ENCODE results near the gene ZNF468.
"Not testable (repeated sequence)": the region's sequence is repeated elsewhere in the genome, so short reads cannot be mapped to it uniquely, and the experiment has no call there.

The ZNF468 gene

DNA sequence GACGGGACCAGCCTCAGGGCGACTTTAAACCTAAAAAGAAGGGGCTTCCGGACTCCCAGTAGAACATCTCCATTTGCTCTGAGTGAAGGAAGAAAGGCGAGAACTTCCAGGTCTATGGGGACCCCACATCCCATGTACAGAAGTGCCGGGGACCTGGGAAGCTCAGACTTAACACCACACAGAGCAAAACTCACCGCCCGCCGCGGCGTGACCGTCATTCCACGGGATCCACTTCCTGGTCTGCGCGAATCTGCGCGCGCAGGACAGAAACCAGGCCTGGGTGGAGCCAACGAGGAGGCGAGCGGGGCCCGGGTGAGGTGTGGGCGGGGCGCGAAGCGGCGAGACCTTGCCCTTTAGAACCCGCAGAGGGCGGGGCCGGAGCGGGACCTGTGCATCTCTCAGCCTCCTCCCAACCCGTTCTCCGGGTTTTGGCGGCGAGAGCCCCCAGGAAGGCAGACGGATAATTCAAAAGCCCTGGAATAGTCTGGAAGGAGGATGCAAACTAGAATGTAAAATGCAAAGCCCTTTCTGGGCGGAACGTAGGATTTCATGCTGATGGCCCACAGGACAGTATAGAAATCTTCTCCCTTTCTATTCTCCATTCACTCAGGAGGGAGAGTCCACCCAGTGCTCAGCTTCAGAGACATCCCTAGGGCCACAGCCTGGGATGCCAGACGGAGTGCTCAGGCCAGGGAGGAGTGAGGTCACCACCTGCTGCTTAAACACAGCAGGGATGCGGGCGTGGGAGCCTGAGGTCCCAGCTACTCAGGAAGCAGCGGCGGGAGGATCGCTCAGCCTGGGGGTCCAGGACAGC, at the start of gene ZNF468:
Gene ZNF468, minus strand, starts transcription at position 242 of the 814 bp plus-strand sequence. CDS start 3,347 bp downstream, outside the sequence.
- DNase-seq (ENCODE audit: low read depth in 2 of 2): peak; percentile 44 to 61

DNA sequence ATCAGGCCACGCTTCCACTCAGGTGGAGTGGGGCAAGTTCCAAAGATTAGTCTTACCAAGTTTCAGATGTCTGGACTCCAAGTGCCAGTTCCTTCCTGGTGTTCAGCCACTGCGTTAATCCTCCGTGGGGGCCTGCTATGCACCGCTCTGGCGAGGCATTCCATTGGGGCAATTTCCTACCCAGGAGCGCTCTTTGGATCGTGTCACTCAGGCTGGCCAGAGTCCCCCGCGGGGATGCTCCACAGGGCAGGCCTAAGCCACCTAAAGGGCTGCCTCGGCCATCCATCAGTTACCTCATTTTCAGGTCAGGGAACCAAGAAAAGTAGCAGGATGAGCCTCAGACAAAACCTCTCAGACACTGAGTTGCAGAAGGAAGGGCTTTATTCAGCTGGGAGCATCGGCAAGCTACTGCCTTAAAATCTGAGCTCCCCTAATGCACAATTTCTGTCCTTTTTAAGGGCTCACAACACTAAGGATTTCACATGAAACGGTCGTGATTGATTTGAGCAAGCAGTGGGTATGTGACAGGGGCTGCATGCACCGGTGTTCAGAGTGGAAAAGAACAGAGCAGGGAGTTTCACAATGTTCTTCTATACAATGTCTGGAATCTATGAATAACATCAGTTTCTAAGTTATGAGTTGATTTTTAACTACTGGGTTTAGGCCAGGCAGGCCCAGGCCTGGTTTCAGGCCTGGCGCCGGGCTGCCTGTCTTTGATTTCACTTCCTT, 46.8 kb upstream of the ZNF468 start:
- DNase-seq (ENCODE audit: low read depth in 2 of 2): not testable (repeated sequence)

GRCh38 chr19:52901842-52902241, 44.4 kb upstream of the ZNF468 start:
- DNase-seq (ENCODE audit: low read depth in 2 of 2): no peak

DNA sequence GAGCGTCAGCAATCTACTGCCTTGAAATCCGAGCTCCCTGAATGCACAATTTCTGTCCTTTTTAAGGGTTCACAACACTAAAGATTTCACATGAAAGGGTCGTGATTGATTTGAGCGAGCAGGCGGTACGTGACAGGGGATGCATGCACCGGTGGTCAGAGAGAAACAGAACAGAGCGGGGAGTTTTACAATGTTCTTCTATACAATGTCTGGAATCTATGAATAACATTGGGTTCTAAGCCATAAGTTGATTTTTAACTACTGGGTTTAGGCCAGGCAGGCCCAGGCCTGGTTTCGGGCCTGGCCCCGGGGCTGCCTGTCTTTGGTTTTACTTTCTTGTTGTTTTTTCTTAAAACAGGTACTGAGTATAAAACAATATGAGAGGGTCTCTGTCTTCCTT, 41.2 kb upstream of the ZNF468 start:
- not testable (repeated sequence) for DNase-seq (ENCODE audit: low read depth in 2 of 2)

DNA sequence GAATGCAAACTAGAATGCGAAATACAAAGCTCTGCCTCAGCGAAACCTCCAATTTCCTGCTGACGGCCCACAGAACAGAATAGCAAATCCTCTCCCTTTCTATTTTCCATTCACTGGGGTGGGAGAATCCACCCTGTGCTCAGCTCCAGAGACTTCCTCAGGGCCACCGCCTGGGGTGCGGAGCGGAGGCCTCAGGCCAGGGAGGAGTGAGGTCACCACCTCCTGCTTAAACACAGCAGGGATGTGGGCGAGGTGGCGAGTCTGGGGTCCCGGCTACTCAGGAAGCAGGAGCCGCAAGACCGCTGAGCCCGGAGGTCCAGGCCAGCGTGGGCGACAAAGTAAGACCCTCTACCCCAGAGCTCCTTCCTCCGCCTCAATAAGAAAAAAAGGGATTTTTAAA, 40.7 kb upstream of the ZNF468 start:
- DNase-seq (ENCODE audit: low read depth in 2 of 2): no peak

GRCh38 chr19:52897138-52897935, 39.9 kb upstream of the ZNF468 start, which contains the start of gene ZNF320:
Gene ZNF320 (minus strand): TSS chr19:52897635. CDS start chr19:52890255, 7,380 bp downstream.
- DNase-seq (ENCODE audit: low read depth in 2 of 2): peak; percentile 83 to 86

- DNase-seq (ENCODE audit: low read depth in 2 of 2): no peak
Observed at GRCh38 chr19:52896431-52897137, 39.2 kb upstream of the ZNF468 start.

GRCh38 chr19:52891336-52891735, 33.9 kb upstream of the ZNF468 start:
- no peak for DNase-seq (ENCODE audit: low read depth in 2 of 2)

- no peak for DNase-seq (ENCODE audit: low read depth in 2 of 2)
Observed at GRCh38 chr19:52889931-52890330, 32.5 kb upstream of the ZNF468 start.

GRCh38 chr19:52889076-52889475, 31.7 kb upstream of the ZNF468 start:
- DNase-seq (ENCODE audit: low read depth in 2 of 2): no peak

DNA sequence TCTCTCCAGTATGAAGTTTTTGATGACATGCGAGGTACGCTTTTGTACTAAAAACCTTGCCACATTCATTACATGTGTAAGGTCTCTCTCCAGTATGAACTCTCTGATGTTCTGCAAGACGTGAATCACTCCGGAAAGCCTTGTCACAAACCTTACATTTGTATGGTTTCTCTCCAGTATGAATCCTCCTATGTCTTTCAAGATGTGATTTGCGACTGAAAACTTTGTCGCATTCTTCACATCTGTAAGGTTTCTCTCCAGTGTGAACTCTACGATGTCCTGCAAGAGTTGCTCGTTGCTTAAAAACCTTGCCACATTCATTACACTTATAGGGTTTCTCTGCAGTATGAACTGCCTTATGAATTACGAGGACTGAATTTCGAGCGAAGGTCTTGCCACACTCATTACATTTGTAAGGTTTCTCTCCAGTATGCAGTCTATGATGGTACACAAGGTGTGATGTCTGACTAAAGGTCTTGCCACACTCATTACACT, 23.5 kb upstream of the ZNF468 start:
- no peak for DNase-seq (ENCODE audit: low read depth in 2 of 2)

DNA sequence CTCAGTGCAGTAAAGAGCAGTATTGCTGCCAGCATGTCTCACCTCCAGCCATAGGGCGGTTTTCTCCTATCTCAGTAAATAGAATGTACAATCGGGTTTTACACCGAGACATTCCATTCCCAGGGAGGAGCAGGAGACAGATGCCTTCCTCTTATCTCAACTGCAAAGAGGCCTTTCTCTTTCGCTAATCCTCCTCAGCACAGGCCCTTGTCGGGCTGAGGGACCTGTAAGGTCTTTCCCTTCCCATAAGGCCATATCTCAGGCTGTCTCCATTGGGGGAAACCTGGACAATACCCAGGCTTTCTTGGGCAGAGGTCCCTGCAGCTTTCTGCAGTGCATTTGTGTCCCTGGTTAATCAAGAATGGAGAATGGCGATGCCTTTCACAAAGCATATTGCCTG, 15.6 kb upstream of the ZNF468 start:
- not testable (repeated sequence) for DNase-seq (ENCODE audit: low read depth in 2 of 2)

GRCh38 chr19:52871466-52871865, 14.0 kb upstream of the ZNF468 start:
- no peak for DNase-seq (ENCODE audit: low read depth in 2 of 2)

GRCh38 chr19:52868031-52868430, 10.6 kb upstream of the ZNF468 start:
- DNase-seq (ENCODE audit: low read depth in 2 of 2): not testable (repeated sequence)

GRCh38 chr19:52856540-52857377, 660 bp downstream of the ZNF468 start:
- not testable (repeated sequence) for DNase-seq (ENCODE audit: low read depth in 2 of 2)

DNA sequence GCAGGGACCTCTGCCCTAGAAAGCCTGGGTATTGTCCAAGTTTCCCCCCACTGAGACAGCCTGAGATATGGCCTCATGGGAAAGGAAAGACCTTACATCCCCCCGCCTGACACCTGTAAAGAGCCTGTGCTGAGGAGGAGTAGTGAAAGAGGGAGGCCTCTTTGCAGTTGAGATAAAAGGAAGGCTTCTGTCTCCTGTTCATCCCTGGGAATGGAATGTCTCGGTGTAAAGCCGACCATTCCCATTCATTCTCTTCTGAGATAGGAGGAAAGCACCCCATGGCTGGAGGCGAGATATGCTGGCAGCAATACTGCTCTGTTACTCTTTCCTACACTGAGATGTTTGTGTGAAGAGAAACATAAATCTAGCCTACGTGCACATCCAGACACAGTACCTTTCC, 10.1 kb downstream of the ZNF468 start:
- DNase-seq (ENCODE audit: low read depth in 2 of 2): not testable (repeated sequence)

- DNase-seq (ENCODE audit: low read depth in 2 of 2): not testable (repeated sequence)
Observed at GRCh38 chr19:52840825-52841465, 16.5 kb downstream of the ZNF468 start.

GRCh38 chr19:52834289-52834688, 23.1 kb downstream of the ZNF468 start:
- DNase-seq (ENCODE audit: low read depth in 2 of 2): not testable (repeated sequence)

DNA sequence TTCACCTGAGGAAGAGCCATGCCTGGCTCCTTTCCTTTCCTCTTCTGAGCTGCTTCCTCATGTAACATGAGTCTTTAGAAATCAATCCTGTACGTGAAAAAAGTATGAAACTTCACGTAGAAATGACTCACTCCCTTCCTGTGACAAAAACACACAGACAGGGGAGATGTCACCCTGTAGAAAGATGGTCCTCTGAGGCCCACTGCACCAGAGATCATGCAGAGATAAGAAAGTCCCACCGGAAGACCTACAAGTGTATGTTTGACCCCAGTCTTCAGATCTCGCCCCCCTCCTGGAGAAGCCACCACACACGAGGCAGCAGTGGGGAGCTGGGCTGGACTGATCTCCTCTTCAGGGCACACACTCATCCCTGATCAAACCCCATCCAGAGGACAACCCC, 23.9 kb downstream of the ZNF468 start:
- not testable (repeated sequence) for DNase-seq (ENCODE audit: low read depth in 2 of 2)

DNA sequence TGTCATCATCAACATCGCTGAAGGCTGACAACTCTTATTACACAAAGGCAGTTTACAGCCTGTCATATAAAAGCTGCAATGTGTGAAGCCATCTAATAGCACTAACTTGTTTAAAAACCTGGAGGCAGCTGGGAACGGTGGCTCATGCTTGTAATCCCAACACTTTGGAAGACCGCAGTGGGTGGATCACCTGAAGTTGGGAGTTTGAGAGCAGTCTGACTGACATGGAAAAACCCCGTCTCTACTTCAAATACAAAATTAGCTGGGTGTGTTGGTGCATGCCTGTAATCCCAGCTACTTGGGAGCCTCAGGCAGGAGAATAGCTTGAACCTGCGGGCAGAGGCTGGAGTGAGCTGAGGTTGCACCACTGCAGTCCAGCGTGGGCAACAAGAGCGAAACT, 27.6 kb downstream of the ZNF468 start:
- not testable (repeated sequence) for DNase-seq (ENCODE audit: low read depth in 2 of 2)

Measured in stimulated activated CD8-positive, alpha-beta memory T cell treated with anti-CD3 and anti-CD28 coated beads, Interleukin-15, amount 100 ng/mL, for 4 hours (primary cell).